K562 (cell line): ENCODE results near the gene PID1. TPM values are rescaled to one million over a fixed set of nuclear protein-coding genes. Genes with fewer than 3 reads are reported as not detected.

Source experiments
- BCL6 ChIP-seq: fragments of 250-450 bp; sonication (Bioruptor Pico); IDR thresholded peaks from 2 replicates; pipeline ENCODE4 v1.4.0; 2020
- CREM ChIP-seq: IDR thresholded peaks from 2 replicates; pipeline ENCODE4 v1.6.1; 2014; ENCODE audit warnings: antibody characterized with exemption, low read depth
- NBN ChIP-seq: fragments of 450-650 bp; IDR thresholded peaks from 2 replicates; pipeline ENCODE4 v1.6.1; 2016; ENCODE audit warnings: low read depth, mild to moderate bottlenecking
- RAD21 ChIP-seq, 2 experiments: fragments of 250-450 bp in 1 of 2; fragments of 450-650 bp in 1 of 2; sonication (Bioruptor Pico) in 1 of 2; formaldehyde crosslinking in 1 of 2; IDR thresholded peaks in 1 of 2; conservative IDR thresholded peaks in 1 of 2; 2 replicates each; pipeline versions ENCODE4 v1.4.0 to v1.8.0; 2020 to 2022; ENCODE audit warnings: mild to moderate bottlenecking in 2 of 2, moderate library complexity in 1 of 2
- SMAD3 ChIP-seq: fragments of 450-650 bp; formaldehyde crosslinking; conservative IDR thresholded peaks from 2 replicates; pipeline ENCODE4 v1.4.0; 2020; ENCODE audit warnings: mild to moderate bottlenecking
- ZNF12 ChIP-seq: sonication (generic); formaldehyde crosslinking; IDR thresholded peaks from 2 replicates; pipeline ENCODE4 v1.4.0; 2020; ENCODE audit warnings: mild to moderate bottlenecking, missing genetic modification reagents
- polyA plus RNA-seq, 8 experiments: library from polyadenylated mRNA; depleted of rRNA in 4 of 8; stranded (reverse) in 5 of 8; unstranded in 3 of 8; fragments of >200 nt; fragmentation: Nextera tagmentation in 2 of 8; fragmentation: Illumina TruSeq in 1 of 8; extraction: Ambion mirVana in 2 of 8; extraction: Trizol in 1 of 8; gene quantifications; 2 replicates each; pipeline versions ENCODE4 v1.2.1 to v1.2.3, GENCODE V29; 2011 to 2014; ENCODE audit warnings: inconsistent platforms in 1 of 8, missing spikeins in 1 of 8
- total RNA-seq, 7 experiments: library from RNA; depleted of rRNA in 6 of 7; stranded (reverse); fragments of >200 nt in 6 of 7; fragmentation: Illumina TruSeq in 2 of 7; extraction: Trizol in 2 of 7; gene quantifications; 2 replicates each; pipeline versions ENCODE4 v1.2.1 to v1.2.3, GENCODE V29; 2011 to 2021; ENCODE audit warnings: low replicate concordance in 1 of 7
- TF ChIP-seq, protein P1 (sequence below), 2 experiments: fragments of 450-650 bp; IDR thresholded peaks; 2 replicates each; pipeline ENCODE4 v1.6.1; 2016; ENCODE audit warnings: mild to moderate bottlenecking in 2 of 2, borderline replicate concordance in 1 of 2, low read depth in 1 of 2, moderate library complexity in 1 of 2
- TF ChIP-seq, protein P2 (sequence below): fragments of 250-450 bp; sonication (Bioruptor Pico); IDR thresholded peaks from 2 replicates; pipeline ENCODE4 v1.8.0; 2022; ENCODE audit warnings: moderate library complexity, mild to moderate bottlenecking, inconsistent platforms

The PID1 gene
- total and polyA plus RNA-seq, 9 of the 15 experiments (the other 6 are each of a cell fraction or from before 2014, with no cell fraction given): not detected

DNA sequence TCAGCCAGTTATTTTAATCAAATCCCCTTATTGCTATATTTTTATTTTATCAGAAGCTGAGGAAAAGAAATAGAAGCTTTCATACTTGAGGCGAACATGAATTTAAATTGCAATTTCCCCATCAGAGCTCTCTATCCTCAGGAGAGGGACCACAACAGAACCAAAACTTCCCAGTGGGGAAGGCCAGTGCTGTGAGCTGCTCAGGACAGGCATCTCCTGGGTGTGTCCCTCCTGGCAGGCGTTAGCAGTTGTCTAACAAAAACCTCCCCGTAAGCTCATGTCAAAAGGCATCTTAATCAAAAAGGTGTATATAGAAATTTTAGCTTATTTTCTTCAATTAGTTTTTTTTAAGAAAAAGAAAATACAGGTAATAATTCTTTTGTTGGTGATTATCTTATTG lies 93.0 kb downstream of the PID1 start (continued):
- TF ChIP-seq, protein P1, sequence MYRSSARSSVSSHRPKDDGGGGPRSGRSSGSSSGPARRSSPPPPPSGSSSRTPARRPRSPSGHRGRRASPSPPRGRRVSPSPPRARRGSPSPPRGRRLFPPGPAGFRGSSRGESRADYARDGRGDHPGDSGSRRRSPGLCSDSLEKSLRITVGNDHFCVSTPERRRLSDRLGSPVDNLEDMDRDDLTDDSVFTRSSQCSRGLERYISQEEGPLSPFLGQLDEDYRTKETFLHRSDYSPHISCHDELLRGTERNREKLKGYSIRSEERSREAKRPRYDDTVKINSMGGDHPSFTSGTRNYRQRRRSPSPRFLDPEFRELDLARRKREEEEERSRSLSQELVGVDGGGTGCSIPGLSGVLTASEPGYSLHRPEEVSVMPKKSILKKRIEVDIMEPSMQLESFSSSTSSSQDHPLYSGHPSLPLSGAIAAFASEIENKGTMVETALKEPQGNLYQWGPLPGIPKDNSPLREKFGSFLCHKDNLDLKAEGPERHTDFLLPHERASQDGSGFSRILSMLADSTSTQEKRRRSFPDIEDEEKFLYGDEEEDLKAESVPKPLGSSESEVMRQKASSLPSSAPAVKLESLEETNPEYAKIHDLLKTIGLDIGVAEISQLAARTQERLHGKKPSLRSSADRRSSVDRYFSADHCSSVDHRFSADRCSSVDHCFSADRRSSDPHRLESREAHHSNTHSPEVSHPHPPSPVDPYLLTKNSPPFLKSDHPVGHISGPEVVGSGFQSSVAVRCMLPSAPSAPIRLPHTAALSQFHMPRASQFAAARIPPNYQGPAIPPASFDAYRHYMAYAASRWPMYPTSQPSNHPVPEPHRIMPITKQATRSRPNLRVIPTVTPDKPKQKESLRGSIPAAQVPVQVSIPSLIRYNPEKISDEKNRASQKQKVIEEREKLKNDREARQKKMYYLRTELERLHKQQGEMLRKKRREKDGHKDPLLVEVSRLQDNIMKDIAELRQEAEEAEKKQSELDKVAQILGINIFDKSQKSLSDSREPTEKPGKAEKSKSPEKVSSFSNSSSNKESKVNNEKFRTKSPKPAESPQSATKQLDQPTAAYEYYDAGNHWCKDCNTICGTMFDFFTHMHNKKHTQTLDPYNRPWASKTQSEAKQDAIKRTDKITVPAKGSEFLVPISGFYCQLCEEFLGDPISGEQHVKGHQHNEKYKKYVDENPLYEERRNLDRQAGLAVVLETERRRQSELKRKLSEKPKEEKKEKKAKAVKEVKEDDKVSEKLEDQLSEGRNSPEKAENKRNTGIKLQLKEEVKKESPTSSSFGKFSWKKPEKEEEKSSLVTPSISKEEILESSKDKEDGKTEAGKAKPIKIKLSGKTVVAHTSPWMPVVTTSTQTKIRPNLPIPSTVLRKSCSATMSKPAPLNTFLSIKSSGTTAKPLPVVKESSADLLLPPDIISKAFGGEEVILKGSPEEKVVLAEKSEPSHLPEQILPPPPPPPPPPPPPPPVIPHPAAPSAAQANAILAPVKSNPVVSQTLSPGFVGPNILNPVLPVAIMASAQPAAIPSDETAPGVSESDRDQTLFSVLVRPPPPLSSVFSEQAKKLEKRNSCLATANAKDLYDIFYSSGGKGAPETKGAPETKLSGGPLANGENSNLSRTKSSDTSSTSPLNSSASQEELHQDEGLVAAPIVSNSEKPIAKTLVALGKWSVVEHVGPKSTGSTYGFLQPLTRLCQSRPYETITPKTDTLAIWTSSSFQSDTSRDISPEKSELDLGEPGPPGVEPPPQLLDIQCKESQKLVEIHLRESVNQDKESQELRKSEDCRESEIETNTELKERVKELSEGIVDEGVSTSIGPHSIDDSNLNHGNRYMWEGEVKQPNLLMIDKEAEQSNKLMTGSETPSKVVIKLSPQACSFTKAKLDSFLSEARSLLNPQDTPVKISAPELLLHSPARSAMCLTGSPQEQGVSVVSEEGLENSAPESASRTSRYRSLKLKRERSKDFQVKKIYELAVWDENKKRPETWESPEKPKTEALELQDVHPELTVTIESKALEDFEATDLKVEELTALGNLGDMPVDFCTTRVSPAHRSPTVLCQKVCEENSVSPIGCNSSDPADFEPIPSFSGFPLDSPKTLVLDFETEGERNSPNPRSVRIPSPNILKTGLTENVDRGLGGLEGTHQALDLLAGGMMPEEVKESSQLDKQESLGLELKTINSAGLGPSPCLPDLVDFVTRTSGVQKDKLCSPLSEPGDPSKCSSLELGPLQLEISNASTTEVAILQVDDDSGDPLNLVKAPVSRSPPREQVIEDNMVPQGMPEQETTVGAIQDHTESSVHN (IDR thresholded peaks at IDR 0.05; ENCODE audit: borderline replicate concordance in 1 of 2, low read depth in 1 of 2): no peak
- TF ChIP-seq NBN: no peak
- no peak for TF ChIP-seq SMAD3 (CRISPR knock-in tag)
- TF ChIP-seq CREM: no peak
- no peak for TF ChIP-seq ZNF12 (CRISPR knock-in tag)
- no peak for TF ChIP-seq RAD21 (CRISPR knock-in tag; conservative IDR thresholded peaks at IDR 0.05 in 1 of 2, IDR thresholded peaks at IDR 0.05 in 1 of 2)
- TF ChIP-seq BCL6 (CRISPR knock-in tag): no peak
- TF ChIP-seq, protein P2, sequence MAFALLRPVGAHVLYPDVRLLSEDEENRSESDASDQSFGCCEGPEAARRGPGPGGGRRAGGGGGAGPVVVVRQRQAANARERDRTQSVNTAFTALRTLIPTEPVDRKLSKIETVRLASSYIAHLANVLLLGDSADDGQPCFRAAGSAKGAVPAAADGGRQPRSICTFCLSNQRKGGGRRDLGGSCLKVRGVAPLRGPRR (CRISPR knock-in tag): no peak
- TF ChIP-seq, all 486 proteins: peak for 0
